Activated CD8-positive, alpha-beta memory T cell treated with anti-CD3 and anti-CD28 coated beads, Interleukin-2, amount 50 U/mL, for 48 hours (primary cell): ENCODE data around the gene RBM4.
A peak's percentile ranks its signal among the peaks of the same experiment; 100 is the strongest.
"Not testable (repeated sequence)": the region's sequence is repeated elsewhere in the genome, so short reads cannot be mapped to it uniquely, and the experiment has no call there.

Source experiments
- DNase-seq: peaks from one replicate; pipeline ENCODE4 v3.0.0-alpha.2; 2020

The RBM4 gene

GRCh38 chr11:66638177-66639065 is at the start of gene RBM4:
RBM4 (plus strand) TSS chr11:66638703; CDS start chr11:66639712, 1,009 bp downstream.
- DNase-seq, result peak; percentile 93

DNA sequence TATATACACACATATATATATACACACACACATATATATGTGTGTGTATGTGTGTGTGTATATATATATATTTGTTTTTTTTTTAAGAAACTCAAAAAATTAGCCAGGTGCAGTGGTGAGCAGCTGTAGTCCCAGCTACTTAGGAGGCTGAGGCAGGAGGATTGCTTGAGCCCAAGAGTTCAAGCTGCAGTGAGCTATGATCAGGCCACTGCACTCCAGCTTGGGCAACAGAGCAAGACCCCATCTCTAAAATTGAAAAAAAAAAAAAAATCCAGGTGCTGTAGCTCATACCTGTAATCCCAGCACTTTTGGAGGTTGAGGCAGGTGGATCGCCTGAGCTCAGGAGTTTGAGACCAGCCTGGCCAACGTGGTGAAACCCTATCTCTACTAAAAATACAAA is 49.2 kb upstream of the RBM4 start:
- not testable (repeated sequence) for DNase-seq

GRCh38 chr11:66589996-66590675 is 48.4 kb upstream of the RBM4 start:
- no peak for DNase-seq

- DNase-seq, result no peak
These were observed 47.3 kb upstream of the RBM4 start for GRCh38 chr11:66591175-66591574.

GRCh38 chr11:66592457-66593302 is 45.8 kb upstream of the RBM4 start, which contains the start of the genes CCDC87 and CCS:
CCDC87 (minus strand) TSS chr11:66593063; CDS start chr11:66593015, 48 bp downstream.
CCS (plus strand) TSS chr11:66593185; CDS start chr11:66593262, 77 bp downstream.
- peak; percentile 99 for DNase-seq

- DNase-seq, result no peak
These were observed 45.2 kb upstream of the RBM4 start for GRCh38 chr11:66593303-66593635.

- peak; percentile 62 for DNase-seq
These were observed 44.9 kb upstream of the RBM4 start for GRCh38 chr11:66593650-66594049.

DNA sequence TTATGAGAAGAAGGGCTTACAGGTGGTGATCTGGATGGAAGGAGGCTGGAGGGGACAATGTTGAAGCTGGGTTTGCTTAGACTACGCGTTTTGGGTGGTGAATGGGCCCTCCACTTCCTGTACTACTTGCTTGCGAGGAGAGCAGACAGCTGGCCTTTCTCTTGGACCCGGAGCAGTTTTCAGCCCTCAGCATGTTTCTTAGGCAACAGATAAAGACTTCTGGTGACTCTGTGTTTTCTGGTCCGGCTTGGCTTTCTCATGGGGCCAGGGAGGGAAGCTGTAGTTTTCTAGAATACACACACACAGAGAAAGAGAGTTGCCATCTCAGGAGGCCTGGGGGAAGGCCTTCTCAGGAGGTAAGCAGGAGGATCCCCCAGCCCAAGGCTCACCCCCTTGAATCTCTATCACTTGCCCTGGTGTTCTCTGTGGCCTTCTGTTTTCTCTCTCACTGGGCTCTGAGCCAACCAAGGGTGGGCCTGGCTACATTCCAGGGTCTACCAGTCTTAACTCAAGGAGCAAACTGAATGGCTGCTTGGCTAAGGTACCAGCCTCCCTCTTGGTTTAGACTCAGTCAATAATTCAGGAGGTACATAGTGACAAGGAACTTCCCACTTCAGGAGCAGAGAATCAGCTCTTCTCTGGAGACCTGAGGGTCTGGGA is 43.1 kb upstream of the RBM4 start:
- DNase-seq, result no peak

DNA sequence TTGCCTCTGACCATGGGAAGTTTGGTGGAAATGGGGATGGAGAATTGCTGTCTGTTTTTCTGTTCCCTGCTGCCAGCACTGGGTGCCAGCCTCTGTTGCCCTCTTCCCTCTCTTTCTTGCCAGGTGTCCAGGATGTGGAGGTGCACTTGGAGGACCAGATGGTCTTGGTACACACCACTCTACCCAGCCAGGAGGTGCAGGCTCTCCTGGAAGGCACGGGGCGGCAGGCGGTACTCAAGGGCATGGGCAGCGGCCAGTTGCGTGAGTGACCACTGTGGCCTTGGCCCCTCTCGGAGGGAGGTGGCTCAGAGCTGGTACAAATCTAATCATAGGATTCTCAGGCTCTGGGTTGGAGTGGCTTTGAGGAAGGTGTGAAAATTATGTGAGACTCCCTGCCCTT is 39.5 kb upstream of the RBM4 start:
- no peak for DNase-seq

DNA sequence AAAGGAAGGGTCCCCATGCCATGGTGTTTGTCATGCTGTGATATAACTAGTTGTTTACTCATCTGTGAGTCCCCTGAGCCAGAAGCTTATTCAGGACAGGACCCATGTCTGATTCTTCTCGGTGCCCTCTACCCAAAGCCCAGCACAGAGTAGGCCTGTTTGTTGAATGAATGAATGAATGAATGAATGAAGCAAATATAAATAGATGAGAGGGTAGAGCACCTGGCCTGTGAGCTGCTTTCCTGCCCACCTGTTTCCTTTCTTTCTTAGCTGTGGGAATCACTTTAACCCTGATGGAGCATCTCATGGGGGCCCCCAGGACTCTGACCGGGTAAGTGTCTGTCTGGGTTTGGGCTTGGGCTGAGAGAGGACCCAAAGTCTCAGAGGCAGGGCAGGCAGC is 38.3 kb upstream of the RBM4 start:
- no peak for DNase-seq

DNA sequence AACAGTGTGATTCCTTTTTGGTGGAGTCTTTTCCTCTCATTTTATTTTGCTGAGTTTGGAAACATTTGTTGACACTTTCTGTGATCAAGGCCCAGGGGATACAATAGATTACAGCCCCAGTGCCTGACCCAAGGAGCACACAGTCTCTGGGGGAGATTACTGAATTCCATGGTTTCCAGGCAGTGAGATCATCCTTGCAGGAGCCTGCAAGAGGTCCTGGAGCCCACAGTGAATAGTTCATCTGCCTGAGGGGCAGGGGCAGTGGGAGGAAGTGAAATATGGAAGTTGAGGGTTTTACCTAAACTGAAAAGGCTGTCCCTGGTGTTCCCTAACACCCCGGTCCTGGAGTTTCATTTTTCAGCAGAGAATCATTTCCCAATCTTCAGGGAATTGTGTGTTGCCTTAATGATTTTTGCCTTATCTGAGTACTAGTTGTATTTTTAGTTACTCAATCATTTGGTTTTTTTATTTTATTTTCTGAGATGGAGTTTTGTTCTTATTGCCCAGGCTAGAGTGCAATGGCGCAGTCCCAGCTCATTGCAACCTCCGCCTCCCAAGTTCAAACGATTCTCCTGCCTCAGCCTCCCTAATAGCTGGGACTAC is 37.8 kb upstream of the RBM4 start:
- no peak for DNase-seq

- DNase-seq, result no peak
These were observed 35.4 kb upstream of the RBM4 start for GRCh38 chr11:66603072-66603471.

- no peak for DNase-seq
These were observed 34.3 kb upstream of the RBM4 start for GRCh38 chr11:66604155-66604554.

- DNase-seq, result not testable (repeated sequence)
These were observed 31.9 kb upstream of the RBM4 start for GRCh38 chr11:66606608-66607007.

DNA sequence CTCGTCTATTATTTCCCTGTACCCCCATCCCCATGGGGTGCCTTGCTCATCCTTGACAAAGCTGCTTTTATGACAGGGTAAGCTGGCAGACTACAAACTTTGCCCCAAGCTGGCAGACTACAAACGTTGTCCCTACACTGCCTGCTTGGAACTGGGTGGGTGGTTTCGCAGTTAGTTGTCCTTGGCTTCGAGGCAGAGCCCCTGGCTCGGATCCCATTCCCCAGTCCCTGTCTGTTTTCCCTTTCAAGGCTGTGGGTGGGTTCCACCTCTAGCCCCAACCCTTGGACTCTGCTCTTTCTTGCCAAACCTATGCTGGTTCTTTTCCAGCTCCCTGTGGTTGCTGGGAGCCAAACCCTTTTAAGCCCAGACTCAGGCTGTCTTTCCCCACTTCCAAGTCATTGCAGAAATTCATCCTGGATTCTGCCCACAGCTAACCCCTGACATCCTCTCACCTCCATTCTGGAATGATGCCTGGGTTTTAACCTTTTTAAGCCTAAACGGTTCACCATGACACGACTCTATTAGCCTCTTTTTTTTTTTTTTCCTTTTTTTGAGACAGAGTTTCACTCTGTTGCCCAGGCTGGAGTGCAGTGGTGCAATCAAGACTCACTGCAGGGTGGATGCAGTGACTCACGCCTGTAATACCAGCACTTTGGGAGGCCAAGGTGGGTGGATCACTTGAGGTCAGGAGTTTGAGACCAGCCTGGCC is 31.2 kb upstream of the RBM4 start:
- DNase-seq, result no peak

GRCh38 chr11:66609721-66610617 is 28.5 kb upstream of the RBM4 start:
- DNase-seq, result no peak

- DNase-seq, result no peak
These were observed 26.0 kb upstream of the RBM4 start for GRCh38 chr11:66612458-66612857.

DNA sequence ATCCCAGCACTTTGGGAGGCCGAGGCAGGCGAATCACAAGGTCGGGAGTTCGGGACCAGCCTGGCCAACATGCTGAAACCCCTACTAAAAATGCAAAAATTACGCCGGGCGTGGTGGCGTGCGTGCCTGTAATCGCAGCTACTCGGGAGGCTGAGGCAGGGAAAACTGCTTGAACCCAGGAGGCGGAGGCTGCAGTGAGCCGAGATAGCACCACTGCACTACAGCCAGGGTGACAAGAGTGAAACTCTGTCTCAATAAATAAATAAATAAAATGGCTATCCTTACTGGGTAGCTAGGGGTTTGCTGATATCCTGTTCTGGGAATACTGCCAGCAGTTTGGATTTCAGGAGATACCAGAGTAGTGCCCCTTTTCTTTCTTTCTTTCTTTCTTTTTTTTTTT is 24.4 kb upstream of the RBM4 start:
- no peak for DNase-seq

- DNase-seq, result peak; percentile 99
These were observed 21.9 kb upstream of the RBM4 start, which contains the start of gene RBM14 for GRCh38 chr11:66616379-66617154. RBM14 (plus strand) TSS chr11:66616630; CDS start chr11:66616721, 91 bp downstream.
